ENCODE results near the gene TCN2.
A peak's percentile ranks its signal among the peaks of the same experiment; 100 is the strongest.

The TCN2 gene

GRCh38 chr22:30634471-30635233, 27.7 kb downstream of the TCN2 start:
- TF ChIP-seq, protein P1, sequence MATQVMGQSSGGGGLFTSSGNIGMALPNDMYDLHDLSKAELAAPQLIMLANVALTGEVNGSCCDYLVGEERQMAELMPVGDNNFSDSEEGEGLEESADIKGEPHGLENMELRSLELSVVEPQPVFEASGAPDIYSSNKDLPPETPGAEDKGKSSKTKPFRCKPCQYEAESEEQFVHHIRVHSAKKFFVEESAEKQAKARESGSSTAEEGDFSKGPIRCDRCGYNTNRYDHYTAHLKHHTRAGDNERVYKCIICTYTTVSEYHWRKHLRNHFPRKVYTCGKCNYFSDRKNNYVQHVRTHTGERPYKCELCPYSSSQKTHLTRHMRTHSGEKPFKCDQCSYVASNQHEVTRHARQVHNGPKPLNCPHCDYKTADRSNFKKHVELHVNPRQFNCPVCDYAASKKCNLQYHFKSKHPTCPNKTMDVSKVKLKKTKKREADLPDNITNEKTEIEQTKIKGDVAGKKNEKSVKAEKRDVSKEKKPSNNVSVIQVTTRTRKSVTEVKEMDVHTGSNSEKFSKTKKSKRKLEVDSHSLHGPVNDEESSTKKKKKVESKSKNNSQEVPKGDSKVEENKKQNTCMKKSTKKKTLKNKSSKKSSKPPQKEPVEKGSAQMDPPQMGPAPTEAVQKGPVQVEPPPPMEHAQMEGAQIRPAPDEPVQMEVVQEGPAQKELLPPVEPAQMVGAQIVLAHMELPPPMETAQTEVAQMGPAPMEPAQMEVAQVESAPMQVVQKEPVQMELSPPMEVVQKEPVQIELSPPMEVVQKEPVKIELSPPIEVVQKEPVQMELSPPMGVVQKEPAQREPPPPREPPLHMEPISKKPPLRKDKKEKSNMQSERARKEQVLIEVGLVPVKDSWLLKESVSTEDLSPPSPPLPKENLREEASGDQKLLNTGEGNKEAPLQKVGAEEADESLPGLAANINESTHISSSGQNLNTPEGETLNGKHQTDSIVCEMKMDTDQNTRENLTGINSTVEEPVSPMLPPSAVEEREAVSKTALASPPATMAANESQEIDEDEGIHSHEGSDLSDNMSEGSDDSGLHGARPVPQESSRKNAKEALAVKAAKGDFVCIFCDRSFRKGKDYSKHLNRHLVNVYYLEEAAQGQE (IDR thresholded peaks at IDR 0.05; ENCODE audit: insufficient read depth in 1 of 2, low read depth in 2 of 2, low read length in 2 of 2) = no peak
- TF ChIP-seq FOXP2 (optimal IDR thresholded peaks at IDR 0.05; ENCODE audit: borderline replicate concordance, extremely low read depth, extremely low read length, insufficient read depth) = peak; percentile 56

DNA sequence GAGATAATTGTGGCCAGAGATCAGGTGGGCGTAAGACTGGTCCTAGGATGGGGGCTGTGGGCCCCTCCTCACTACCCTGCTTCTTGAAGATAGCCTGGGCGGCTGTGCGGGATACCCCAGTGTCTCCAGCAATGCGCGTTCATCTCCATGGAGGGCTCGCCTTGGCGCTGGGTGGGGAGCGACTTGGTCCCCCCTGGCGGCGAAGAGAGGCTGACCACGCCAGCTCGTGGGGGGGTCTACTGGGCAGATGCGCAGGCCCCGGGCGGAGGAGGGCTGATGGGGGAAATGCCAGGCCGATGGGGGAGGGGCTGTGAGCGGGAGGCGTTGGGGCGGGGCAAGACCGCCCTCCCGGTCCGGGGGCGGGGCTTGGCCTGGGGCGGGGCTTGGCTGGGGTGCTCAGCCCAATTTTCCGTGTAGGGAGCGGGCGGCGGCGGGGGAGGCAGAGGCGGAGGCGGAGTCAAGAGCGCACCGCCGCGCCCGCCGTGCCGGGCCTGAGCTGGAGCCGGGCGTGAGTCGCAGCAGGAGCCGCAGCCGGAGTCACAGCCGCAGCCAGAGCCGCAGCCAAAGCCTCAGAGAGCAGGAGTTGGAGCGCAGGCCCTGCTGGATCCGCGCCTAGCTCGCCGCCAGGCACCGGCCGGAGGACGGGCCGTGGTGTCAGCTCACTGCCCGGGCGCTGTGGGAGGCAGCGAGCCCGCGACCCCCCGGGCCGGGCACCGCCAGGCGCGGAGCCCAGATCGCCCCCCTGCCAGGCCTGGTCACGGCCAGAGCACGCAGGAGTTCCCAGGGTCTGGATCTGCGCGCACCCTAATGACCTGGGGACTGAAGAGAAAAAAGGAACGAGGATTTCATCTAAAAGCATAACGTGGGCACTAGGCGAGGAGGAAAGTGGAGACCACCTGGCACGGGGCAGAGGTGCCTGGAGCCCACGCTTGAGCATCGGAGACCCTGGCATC, 28.6 kb downstream of the TCN2 start, which contains the start of gene SLC35E4:
Gene SLC35E4, plus strand, starts transcription at position 509 of the 953 bp plus-strand sequence. CDS start 670 bp downstream, outside the sequence.
- TF ChIP-seq FOXP2 (optimal IDR thresholded peaks at IDR 0.05; ENCODE audit: borderline replicate concordance, extremely low read depth, extremely low read length, insufficient read depth) = no peak
- TF ChIP-seq, protein P1 (IDR thresholded peaks at IDR 0.05; ENCODE audit: insufficient read depth in 1 of 2, low read depth in 2 of 2, low read length in 2 of 2) = 0 out of 4 replicates have a peak, but pooled peaks of 1 of the 2 experiments have one; percentile 17
- TF ChIP-seq SIN3A (IDR thresholded peaks at IDR 0.05; ENCODE audit: borderline replicate concordance, insufficient read depth, low read length) = no peak
- no peak for TF ChIP-seq TAF1 (IDR thresholded peaks at IDR 0.05; ENCODE audit: borderline replicate concordance, insufficient read depth, low read length)
- peak; percentile 55 for TF ChIP-seq POLR2AphosphoS5 (IDR thresholded peaks at IDR 0.05; ENCODE audit: low read depth, low read length)

GRCh38 chr22:30636226-30637077, 29.5 kb downstream of the TCN2 start:
- TF ChIP-seq POLR2AphosphoS5 (IDR thresholded peaks at IDR 0.05; ENCODE audit: low read depth, low read length) (no peak), SIN3A (IDR thresholded peaks at IDR 0.05; ENCODE audit: borderline replicate concordance, insufficient read depth, low read length) (no peak), TAF1 (IDR thresholded peaks at IDR 0.05; ENCODE audit: borderline replicate concordance, insufficient read depth, low read length) (no peak), FOXP2 (optimal IDR thresholded peaks at IDR 0.05; ENCODE audit: borderline replicate concordance, extremely low read depth, extremely low read length, insufficient read depth) (no peak)
- TF ChIP-seq, protein P1 (IDR thresholded peaks at IDR 0.05; ENCODE audit: insufficient read depth in 1 of 2, low read depth in 2 of 2, low read length in 2 of 2) = no peak

DNA sequence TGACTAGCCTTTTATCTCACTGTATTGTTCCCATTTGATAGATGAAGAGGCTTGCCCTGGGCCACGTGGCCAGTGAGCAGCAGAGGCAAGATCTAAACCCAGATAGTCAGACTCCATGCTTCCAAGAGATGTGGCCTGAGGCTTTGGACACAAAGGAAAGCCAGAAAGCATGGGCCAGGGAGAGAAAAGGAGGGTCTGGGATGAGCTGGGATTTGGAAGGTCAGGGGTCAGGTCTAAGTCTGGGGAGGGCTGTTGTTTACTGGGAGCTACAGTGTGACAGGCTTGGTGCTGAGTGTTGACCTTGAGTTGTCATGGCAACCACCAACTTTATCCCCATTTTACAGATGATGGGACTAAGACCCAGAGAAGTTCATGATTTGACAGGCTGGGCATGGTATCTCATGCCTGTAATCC, 30.7 kb downstream of the TCN2 start:
- TF ChIP-seq FOXP2 (optimal IDR thresholded peaks at IDR 0.05; ENCODE audit: borderline replicate concordance, extremely low read depth, extremely low read length, insufficient read depth) (no peak), POLR2AphosphoS5 (IDR thresholded peaks at IDR 0.05; ENCODE audit: low read depth, low read length) (no peak), SIN3A (IDR thresholded peaks at IDR 0.05; ENCODE audit: borderline replicate concordance, insufficient read depth, low read length) (no peak), TAF1 (IDR thresholded peaks at IDR 0.05; ENCODE audit: borderline replicate concordance, insufficient read depth, low read length) (no peak)
- TF ChIP-seq, protein P1 (IDR thresholded peaks at IDR 0.05; ENCODE audit: insufficient read depth in 1 of 2, low read depth in 2 of 2, low read length in 2 of 2) = no peak
